Stromal cell of bone marrow (primary cell): ENCODE measurements around the gene FGF23.

Source experiments
- DNase-seq: peaks from one replicate; pipeline ENCODE4 v3.0.0-alpha.2; 2012; ENCODE audit warnings: low read depth

Gene FGF23

GRCh38 chr12:4383304-4383865 is 3.9 kb upstream of the FGF23 start:
- no peak for DNase-seq

GRCh38 chr12:4380332-4380731 is 820 bp upstream of the FGF23 start:
- DNase-seq = no peak

GRCh38 chr12:4378772-4379171 is 740 bp downstream of the FGF23 start:
- DNase-seq = no peak

- DNase-seq = no peak
Measured at GRCh38 chr12:4375449-4375848, 4.1 kb downstream of the FGF23 start.

GRCh38 chr12:4372653-4373052 is 6.9 kb downstream of the FGF23 start:
- DNase-seq = no peak

GRCh38 chr12:4370265-4370664 is 9.2 kb downstream of the FGF23 start:
- DNase-seq = no peak

GRCh38 chr12:4369548-4369947 is 10.0 kb downstream of the FGF23 start:
- no peak for DNase-seq

GRCh38 chr12:4366090-4366489 is 13.4 kb downstream of the FGF23 start:
- no peak for DNase-seq

- no peak for DNase-seq
Measured at GRCh38 chr12:4356041-4356327, 23.5 kb downstream of the FGF23 start.

- no peak for DNase-seq
Measured at GRCh38 chr12:4355156-4356040, 24.1 kb downstream of the FGF23 start.

GRCh38 chr12:4353785-4354208 is 25.7 kb downstream of the FGF23 start:
- no peak for DNase-seq

- no peak for DNase-seq
Measured at GRCh38 chr12:4346931-4347330, 32.6 kb downstream of the FGF23 start.

GRCh38 chr12:4331842-4332241 is 47.7 kb downstream of the FGF23 start:
- no peak for DNase-seq

- DNase-seq = no peak
Measured at GRCh38 chr12:4331221-4331620, 48.3 kb downstream of the FGF23 start.

GRCh38 chr12:4330203-4330602 is 49.3 kb downstream of the FGF23 start:
- no peak for DNase-seq

- DNase-seq = no peak
Measured at GRCh38 chr12:4327293-4327692, 52.2 kb downstream of the FGF23 start.

- DNase-seq = no peak
Measured at GRCh38 chr12:4325966-4326365, 53.5 kb downstream of the FGF23 start.

GRCh38 chr12:4324366-4324765 is 55.1 kb downstream of the FGF23 start:
- no peak for DNase-seq

GRCh38 chr12:4323396-4323795 is 56.1 kb downstream of the FGF23 start:
- DNase-seq = no peak

GRCh38 chr12:4322726-4323125 is 56.8 kb downstream of the FGF23 start:
- DNase-seq = no peak

GRCh38 chr12:4320853-4321701 is 58.4 kb downstream of the FGF23 start, which contains the start of gene TIGAR:
TSS of gene TIGAR (plus strand) at chr12:4321213. CDS start at chr12:4321272, 59 bp downstream.
- peak; percentile 89 for DNase-seq

GRCh38 chr12:4320497-4320852 is 59.0 kb downstream of the FGF23 start:
- DNase-seq = peak; percentile 0
